Tracheal epithelial cell (primary cell): ENCODE results near the gene WDR44. TPM values are rescaled to one million over a fixed set of nuclear protein-coding genes. Genes with fewer than 3 reads are reported as not detected.

Source experiments
- total RNA-seq: library from RNA; depleted of rRNA; stranded (reverse); fragments of >200 nt; gene quantifications from 2 replicates; pipeline ENCODE4 v1.2.1, GENCODE V29; 2014

WDR44 gene
- 10.4 and 10.9 TPM in 2 replicates for total RNA-seq

GRCh38 chrX:118345464-118346257, at the start of gene WDR44:
WDR44 (plus strand) TSS chrX:118346106; CDS start chrX:118346504, 398 bp downstream.

GRCh38 chrX:118495061-118495921, 149.4 kb downstream of the WDR44 start, which contains the start of gene DOCK11:
DOCK11 (plus strand) TSS chrX:118495815; CDS start chrX:118495972, 157 bp downstream.

Other genes starting within 250 kb of the WDR44 start
- 2.3 and 20.2 TPM in 2 replicates for gene KLHL13, start 229.3 kb upstream of the WDR44 start, total RNA-seq
- gene DOCK11, start 149.7 kb downstream of the WDR44 start, total RNA-seq: 0.21 and 0.48 TPM in 2 replicates